Suprapubic skin (tissue), 4 donors: ENCODE measurements around the gene AQP3. TPM values are rescaled to one million over a fixed set of nuclear protein-coding genes. Genes with fewer than 3 reads are reported as not detected.
"Not testable (repeated sequence)": the region's sequence is repeated elsewhere in the genome, so short reads cannot be mapped to it uniquely, and the experiment has no call there.

Experiments used
- DNase-seq, 2 donors: peaks; one replicate each; pipeline ENCODE4 v3.0.0-alpha.2; 2019; ENCODE audit warnings: low spot score in 2 of 2
- H3K27ac ChIP-seq: fragments of 200-600 bp; sonication (generic); one replicate; pipeline ENCODE4 v1.5.1; 2019
- H3K27me3 ChIP-seq: fragments of 200-600 bp; sonication (generic); one replicate; pipeline ENCODE4 v1.5.1; 2019
- H3K36me3 ChIP-seq: fragments of 200-600 bp; sonication (generic); one replicate; pipeline ENCODE4 v1.5.1; 2019
- H3K4me1 ChIP-seq: fragments of 200-600 bp; sonication (generic); one replicate; pipeline ENCODE4 v1.5.1; 2019
- H3K4me3 ChIP-seq: fragments of 200-600 bp; sonication (generic); one replicate; pipeline ENCODE4 v1.5.1; 2019; ENCODE audit warnings: mild to moderate bottlenecking
- H3K9me3 ChIP-seq: fragments of 200-600 bp; sonication (generic); one replicate; pipeline ENCODE4 v1.5.1; 2019
- EP300 ChIP-seq: sonication (generic); formaldehyde crosslinking; IDR thresholded peaks from one replicate; pipeline ENCODE4 v1.6.1; 2017; ENCODE audit warnings: antibody characterized with exemption
- POLR2A ChIP-seq, 2 donors: fragments of 450-650 bp; IDR thresholded peaks; one replicate each; pipeline ENCODE4 v1.6.1; 2017; ENCODE audit warnings: antibody characterized with exemption in 2 of 2, mild to moderate bottlenecking in 2 of 2, moderate library complexity in 2 of 2
- POLR2AphosphoS5 ChIP-seq, 3 donors: sonication (generic); formaldehyde crosslinking; IDR thresholded peaks; one replicate each; pipeline ENCODE4 v1.6.1; 2017; ENCODE audit warnings: antibody characterized with exemption in 3 of 3
- WGBS: methylation state at CpG from one replicate; pipeline ENCODE4 v1.1.5; 2018; 5-methylcytosine and 5-hydroxymethylcytosine counted together
- total RNA-seq, 4 donors: library from RNA; depleted of rRNA; stranded (reverse); fragments of >200 nt; gene quantifications; one replicate each; pipeline ENCODE4 v1.1.0, GENCODE V29; 2016
- TF ChIP-seq, protein P1 (sequence below), 2 donors: fragments of 200-600 bp in 1 of 2; fragments of 450-650 bp in 1 of 2; sonication (generic) in 1 of 2; IDR thresholded peaks; one replicate each; pipeline ENCODE4 v1.5.1; 2016 to 2019; ENCODE audit warnings: antibody characterized with exemption in 2 of 2, mild to moderate bottlenecking in 1 of 2, moderate library complexity in 1 of 2

AQP3 gene
- total RNA-seq, 4 donors from 2014 or later = 1,277 to 1,951 (median 1,548) TPM

GRCh38 chr9:33393986-33394385 is 53.4 kb downstream of the AQP3 start:
- not testable (repeated sequence) for H3K27ac ChIP-seq, H3K9me3 ChIP-seq, H3K27me3 ChIP-seq, H3K4me3 ChIP-seq, DNase-seq, H3K36me3 ChIP-seq
- WGBS = 60% methylated on average over 3 of the region's 3 CpGs
- H3K4me1 ChIP-seq = peaks cover 18% of the 10 kb centered on the region

DNA sequence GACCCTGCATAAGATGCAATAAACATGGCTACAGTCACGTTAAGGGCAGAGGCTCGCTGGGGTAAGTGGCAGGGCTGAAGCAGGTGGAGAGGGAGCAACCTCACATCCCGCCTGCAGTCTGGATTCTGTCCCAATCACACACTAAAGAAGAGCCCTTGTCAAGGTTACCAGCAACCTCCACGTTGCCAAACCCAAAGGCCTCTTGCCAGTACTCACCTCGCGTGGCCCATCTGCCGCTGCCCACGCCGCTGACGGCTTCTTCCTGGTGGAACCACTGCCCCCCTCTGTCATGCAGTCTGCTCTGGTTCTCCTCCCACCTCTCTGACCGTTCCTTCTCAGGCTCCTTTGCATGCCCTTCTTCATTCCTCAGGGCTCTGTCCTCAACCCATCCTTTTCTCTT is 53.8 kb downstream of the AQP3 start:
- WGBS = 62% methylated on average over 11 of the region's 11 CpGs
- Histone ChIP-seq H3K27ac (no peak overlapping the region), H3K9me3 (no peaks in the 10 kb centered on the region)

GRCh38 chr9:33392591-33393021 is 54.8 kb downstream of the AQP3 start:
- not testable (repeated sequence) for H3K9me3 ChIP-seq, H3K4me3 ChIP-seq, H3K27ac ChIP-seq, DNase-seq, H3K27me3 ChIP-seq, H3K36me3 ChIP-seq
- H3K4me1 ChIP-seq = peaks cover 18% of the 10 kb centered on the region
- WGBS = 81% methylated on average over 6 of the region's 7 CpGs

More for the DNA sequence above, 53.8 kb downstream of the AQP3 start:
- H3K36me3 ChIP-seq = no peaks in the 10 kb centered on the region
- DNase-seq = no peak
- TF ChIP-seq POLR2A (IDR thresholded peaks at IDR 0.05) = no peak
- no peak for TF ChIP-seq EP300
- TF ChIP-seq, protein P1, sequence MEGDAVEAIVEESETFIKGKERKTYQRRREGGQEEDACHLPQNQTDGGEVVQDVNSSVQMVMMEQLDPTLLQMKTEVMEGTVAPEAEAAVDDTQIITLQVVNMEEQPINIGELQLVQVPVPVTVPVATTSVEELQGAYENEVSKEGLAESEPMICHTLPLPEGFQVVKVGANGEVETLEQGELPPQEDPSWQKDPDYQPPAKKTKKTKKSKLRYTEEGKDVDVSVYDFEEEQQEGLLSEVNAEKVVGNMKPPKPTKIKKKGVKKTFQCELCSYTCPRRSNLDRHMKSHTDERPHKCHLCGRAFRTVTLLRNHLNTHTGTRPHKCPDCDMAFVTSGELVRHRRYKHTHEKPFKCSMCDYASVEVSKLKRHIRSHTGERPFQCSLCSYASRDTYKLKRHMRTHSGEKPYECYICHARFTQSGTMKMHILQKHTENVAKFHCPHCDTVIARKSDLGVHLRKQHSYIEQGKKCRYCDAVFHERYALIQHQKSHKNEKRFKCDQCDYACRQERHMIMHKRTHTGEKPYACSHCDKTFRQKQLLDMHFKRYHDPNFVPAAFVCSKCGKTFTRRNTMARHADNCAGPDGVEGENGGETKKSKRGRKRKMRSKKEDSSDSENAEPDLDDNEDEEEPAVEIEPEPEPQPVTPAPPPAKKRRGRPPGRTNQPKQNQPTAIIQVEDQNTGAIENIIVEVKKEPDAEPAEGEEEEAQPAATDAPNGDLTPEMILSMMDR (IDR thresholded peaks at IDR 0.05) = no peak
- no peak for TF ChIP-seq POLR2AphosphoS5 (IDR thresholded peaks at IDR 0.05)
- H3K4me1 ChIP-seq = peaks cover 18% of the 10 kb centered on the region
- no peaks in the 10 kb centered on the region for H3K27me3 ChIP-seq
- no peak overlapping the region for H3K4me3 ChIP-seq

Other genes starting within 250 kb of the AQP3 start
- not detected for gene SPINK4, start 207.4 kb downstream of the AQP3 start, total RNA-seq
- 100 to 1,000 TPM in 1 of 4 donors, 10 to 100 TPM in 3; 63.6 to 140 (median 70.8) TPM for gene BAG1, start 182.9 kb downstream of the AQP3 start, total RNA-seq
- 10 to 100 TPM; 43.7 to 60.3 (median 50.7) TPM for gene CHMP5, start 182.5 kb downstream of the AQP3 start, total RNA-seq
- 10 to 100 TPM; 42.0 to 91.4 (median 46.0) TPM for gene NFX1, start 157.1 kb downstream of the AQP3 start, total RNA-seq
- 10 to 100 TPM in 2 of 4 donors, 1 to 10 TPM in 2; 2.1 to 66.5 (median 13.1) TPM for gene AQP7, start 45.0 kb downstream of the AQP3 start, total RNA-seq
- 10 to 100 TPM; 40.4 to 50.4 (median 44.1) TPM for gene NOL6, start 26.3 kb upstream of the AQP3 start, total RNA-seq
- 10 to 100 TPM in 3 of 4 donors, 1 to 10 TPM in 1; 9.5 to 27.0 (median 15.7) TPM for gene ANKRD18B, start 76.7 kb upstream of the AQP3 start, total RNA-seq